Activated CD4-positive, alpha-beta T cell treated with anti-CD3 and anti-CD28 coated beads, Interleukin-2, amount 10 ng/mL, durations not matched to agents 24 days and 14 days (primary cell): ENCODE data around the gene LARGE2. TPM values are rescaled to one million over a fixed set of nuclear protein-coding genes. Genes with fewer than 3 reads are reported as not detected.

Experiments used
- DNase-seq: peaks from one replicate; pipeline ENCODE4 v3.0.0; 2022
- H3K27ac Mint-ChIP-seq: one replicate; pipeline ENCODE4 v1.8.0; 2022; ENCODE audit warnings: mild to moderate bottlenecking, mixed read lengths
- H3K27me3 Mint-ChIP-seq: one replicate; pipeline ENCODE4 v1.8.0; 2022; ENCODE audit warnings: mixed read lengths
- H3K36me3 Mint-ChIP-seq: one replicate; pipeline ENCODE4 v1.8.0; 2022; ENCODE audit warnings: low read depth, mild to moderate bottlenecking, mixed read lengths
- H3K4me1 Mint-ChIP-seq: one replicate; pipeline ENCODE4 v1.8.0; 2021; ENCODE audit warnings: mixed read lengths
- H3K4me3 Mint-ChIP-seq: one replicate; pipeline ENCODE4 v1.8.0; 2022; ENCODE audit warnings: mild to moderate bottlenecking, moderate library complexity, mixed read lengths
- H3K9me3 Mint-ChIP-seq: one replicate; pipeline ENCODE4 v1.8.0; 2021; ENCODE audit warnings: mixed read lengths
- intact Hi-C: fragments of 100-400 bp; cut with micrococcal nuclease; formaldehyde crosslinking; loops from one replicate; pipeline ENCODE4 v1.15.1; 2023
- total RNA-seq: library from RNA; stranded (reverse); gene quantifications from 2 replicates; pipeline ENCODE4 v1.2.3, GENCODE V29; 2022

Gene LARGE2
- total RNA-seq, 1 donor from 2014 or later = not detected

- Mint-ChIP-seq H3K36me3 (peaks cover 28% of the 10 kb centered on the region), H3K27ac (no peak overlapping the region), H3K27me3 (no peaks in the 10 kb centered on the region), H3K9me3 (no peaks in the 10 kb centered on the region), H3K4me1 (peaks cover 21% of the 10 kb centered on the region), H3K4me3 (peak overlapping the region; percentile 99)
- intact Hi-C loops = no loop called here
- DNase-seq = no peak
Observed at GRCh38 chr11:45915446-45915845, 7.0 kb upstream of the LARGE2 start.

- Mint-ChIP-seq H3K27ac (peak overlapping the region; percentile 97), H3K4me3 (peak overlapping the region; percentile 99), H3K36me3 (peaks cover 17% of the 10 kb centered on the region), H3K4me1 (peaks cover 21% of the 10 kb centered on the region), H3K9me3 (no peaks in the 10 kb centered on the region), H3K27me3 (peaks cover 10% of the 10 kb centered on the region)
- no peak for DNase-seq
- intact Hi-C loops = no loop called here
Observed at GRCh38 chr11:45917286-45917622, 5.2 kb upstream of the LARGE2 start.

- Mint-ChIP-seq H3K4me3 (peak within 1 kb of the TSS; percentile 99), H3K9me3 (no peaks in the 10 kb centered on the region), H3K27me3 (peaks cover 10% of the 10 kb centered on the region), H3K36me3 (peaks cover 17% of the 10 kb centered on the region), H3K4me1 (peaks cover 21% of the 10 kb centered on the region), H3K27ac (peak within 1 kb of the TSS; percentile 97)
- intact Hi-C loops = loop anchor here (1.0 to 2.0 kb wide), 5 partner anchors 32 to 201 kb away; partner anchors contain the start of genes CRY2, MAPK8IP1 and SLC35C1
- peak; percentile 99 for DNase-seq
Observed at GRCh38 chr11:45917623-45918330, 4.7 kb upstream of the LARGE2 start, which contains the start of gene PEX16. Gene PEX16 (minus strand): TSS chr11:45917877. CDS start chr11:45917811, 66 bp downstream.

- Mint-ChIP-seq H3K4me1 (peaks cover 24% of the 10 kb centered on the region), H3K4me3 (peak overlapping the region; percentile 99), H3K36me3 (peaks cover 17% of the 10 kb centered on the region), H3K9me3 (no peaks in the 10 kb centered on the region), H3K27ac (peak overlapping the region; percentile 97), H3K27me3 (peaks cover 13% of the 10 kb centered on the region)
- peak; percentile 91 for DNase-seq
- intact Hi-C loops = loop anchor here (1.0 to 2.0 kb wide), 5 partner anchors 33 to 200 kb away; partner anchors contain the start of genes CRY2, MAPK8IP1 and SLC35C1
Observed at GRCh38 chr11:45918331-45918941, 4.0 kb upstream of the LARGE2 start.

- Mint-ChIP-seq H3K27ac (no peak overlapping the region), H3K4me1 (peaks cover 24% of the 10 kb centered on the region), H3K36me3 (peaks cover 12% of the 10 kb centered on the region), H3K27me3 (peaks cover 17% of the 10 kb centered on the region), H3K4me3 (peak overlapping the region; percentile 99), H3K9me3 (no peaks in the 10 kb centered on the region)
- DNase-seq = no peak
- intact Hi-C loops = loop anchor here (1.0 to 2.0 kb wide), 5 partner anchors 34 to 200 kb away; partner anchors contain the start of genes CRY2, MAPK8IP1 and SLC35C1
Observed at GRCh38 chr11:45918962-45919675, 3.3 kb upstream of the LARGE2 start.

- DNase-seq = no peak
- peak overlapping the region; percentile 49 for H3K4me3 Mint-ChIP-seq
- H3K9me3 Mint-ChIP-seq = no peaks in the 10 kb centered on the region
- H3K4me1 Mint-ChIP-seq = peaks cover 24% of the 10 kb centered on the region
- peaks cover 12% of the 10 kb centered on the region for H3K36me3 Mint-ChIP-seq
- H3K27me3 Mint-ChIP-seq = peaks cover 26% of the 10 kb centered on the region
- H3K27ac Mint-ChIP-seq = no peak overlapping the region
- intact Hi-C loops = loop anchor here (2.0 kb wide), 1 partner anchor 199 kb away; no protein-coding TSS in a partner anchor
Observed at GRCh38 chr11:45919806-45920530, 2.5 kb upstream of the LARGE2 start.

GRCh38 chr11:45920531-45921477 lies 1.7 kb upstream of the LARGE2 start:
- peaks cover 22% of the 10 kb centered on the region for H3K4me1 Mint-ChIP-seq
- H3K4me3 Mint-ChIP-seq = no peak overlapping the region

GRCh38 chr11:45921561-45922424 lies 663 bp upstream of the LARGE2 start:
- Mint-ChIP-seq H3K27me3 (peaks cover 27% of the 10 kb centered on the region), H3K4me3 (peak overlapping the region; percentile 44), H3K27ac (no peak overlapping the region), H3K4me1 (peaks cover 16% of the 10 kb centered on the region), H3K36me3 (no peaks in the 10 kb centered on the region), H3K9me3 (no peaks in the 10 kb centered on the region)
- intact Hi-C loops = no loop called here
- no peak for DNase-seq

More at GRCh38 chr11:45920531-45921477, 1.7 kb upstream of the LARGE2 start:
- Mint-ChIP-seq H3K27me3 (peaks cover 27% of the 10 kb centered on the region), H3K9me3 (no peaks in the 10 kb centered on the region), H3K27ac (no peak overlapping the region), H3K36me3 (peaks cover 6% of the 10 kb centered on the region)
- DNase-seq = no peak
- intact Hi-C loops = no loop called here

GRCh38 chr11:45924036-45924915 lies 1.8 kb downstream of the LARGE2 start:
- Mint-ChIP-seq H3K4me1 (peaks cover 6% of the 10 kb centered on the region), H3K27ac (no peak overlapping the region), H3K9me3 (no peaks in the 10 kb centered on the region), H3K27me3 (peaks cover 27% of the 10 kb centered on the region), H3K4me3 (peak overlapping the region; percentile 17), H3K36me3 (no peaks in the 10 kb centered on the region)
- DNase-seq = peak; percentile 55
- intact Hi-C loops = no loop called here

- peak; percentile 52 for DNase-seq
- Mint-ChIP-seq H3K36me3 (no peaks in the 10 kb centered on the region), H3K9me3 (no peaks in the 10 kb centered on the region), H3K27me3 (peaks cover 27% of the 10 kb centered on the region), H3K4me3 (no peak overlapping the region), H3K4me1 (peaks cover 6% of the 10 kb centered on the region), H3K27ac (no peak overlapping the region)
- intact Hi-C loops = no loop called here
Observed at GRCh38 chr11:45924927-45925326, 2.5 kb downstream of the LARGE2 start.

- H3K27me3 Mint-ChIP-seq = peaks cover 27% of the 10 kb centered on the region
- peak; percentile 52 for DNase-seq
- no peaks in the 10 kb centered on the region for H3K9me3 Mint-ChIP-seq
- H3K4me3 Mint-ChIP-seq = no peak overlapping the region
- no peaks in the 10 kb centered on the region for H3K36me3 Mint-ChIP-seq
- peaks cover 12% of the 10 kb centered on the region for H3K4me1 Mint-ChIP-seq
- no peak overlapping the region for H3K27ac Mint-ChIP-seq
- intact Hi-C loops = no loop called here
Observed at GRCh38 chr11:45925550-45925949, 3.1 kb downstream of the LARGE2 start.
